HL-60 (cell line): Measurements from ENCODE around the gene PPIC.

Experiments used
- REST ChIP-seq: IDR thresholded peaks from 2 replicates; pipeline ENCODE4 v1.6.1; 2012; ENCODE audit warnings: low read depth; ENCODE audit not compliant: insufficient replicate concordance
- SPI1 ChIP-seq: IDR thresholded peaks from 2 replicates; pipeline ENCODE4 v1.6.1; 2012; ENCODE audit warnings: low read depth, mild to moderate bottlenecking, borderline replicate concordance
- TF ChIP-seq, protein P1 (sequence below): IDR thresholded peaks from one replicate; pipeline ENCODE4 v1.5.1; 2011; ENCODE audit warnings: low read length, control low read depth, inconsistent platforms; ENCODE audit not compliant: insufficient read depth

- no peak for TF ChIP-seq REST
- TF ChIP-seq, protein P1, sequence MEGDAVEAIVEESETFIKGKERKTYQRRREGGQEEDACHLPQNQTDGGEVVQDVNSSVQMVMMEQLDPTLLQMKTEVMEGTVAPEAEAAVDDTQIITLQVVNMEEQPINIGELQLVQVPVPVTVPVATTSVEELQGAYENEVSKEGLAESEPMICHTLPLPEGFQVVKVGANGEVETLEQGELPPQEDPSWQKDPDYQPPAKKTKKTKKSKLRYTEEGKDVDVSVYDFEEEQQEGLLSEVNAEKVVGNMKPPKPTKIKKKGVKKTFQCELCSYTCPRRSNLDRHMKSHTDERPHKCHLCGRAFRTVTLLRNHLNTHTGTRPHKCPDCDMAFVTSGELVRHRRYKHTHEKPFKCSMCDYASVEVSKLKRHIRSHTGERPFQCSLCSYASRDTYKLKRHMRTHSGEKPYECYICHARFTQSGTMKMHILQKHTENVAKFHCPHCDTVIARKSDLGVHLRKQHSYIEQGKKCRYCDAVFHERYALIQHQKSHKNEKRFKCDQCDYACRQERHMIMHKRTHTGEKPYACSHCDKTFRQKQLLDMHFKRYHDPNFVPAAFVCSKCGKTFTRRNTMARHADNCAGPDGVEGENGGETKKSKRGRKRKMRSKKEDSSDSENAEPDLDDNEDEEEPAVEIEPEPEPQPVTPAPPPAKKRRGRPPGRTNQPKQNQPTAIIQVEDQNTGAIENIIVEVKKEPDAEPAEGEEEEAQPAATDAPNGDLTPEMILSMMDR = no peak
- TF ChIP-seq SPI1 = no peak
Measured at GRCh38 chr5:123039673-123040072, 3.1 kb upstream of the PPIC start.
